WTC11 (cell line): ENCODE results near the gene CIRBP. TPM values are rescaled to one million over a fixed set of nuclear protein-coding genes. Genes with fewer than 3 reads are reported as not detected.

Experiments
- ATAC-seq: fragments of 200-7000 bp; cut with Tn5 transposase; 2 replicates; pipeline ENCODE4 v1.10.0; 2021; ENCODE audit warnings: mild to moderate bottlenecking, moderate library complexity
- CTCF ChIA-PET: fragments of 300-600 bp; sonication (Branson Sonifier 250); formaldehyde crosslinking; loops from one replicate; lab custom pipeline; 2021; ENCODE audit warnings: antibody characterized with exemption; lab: Charles Lee
- POLR2A ChIA-PET: fragments of 350-600 bp; sonication (Branson Sonifier 250); formaldehyde crosslinking; loops from one replicate; lab custom pipeline; 2021; ENCODE audit warnings: antibody characterized with exemption; lab: Charles Lee
- DNase-seq: peaks from one replicate; pipeline ENCODE4 v3.0.0; 2021; ENCODE audit warnings: low spot score
- H3K27ac Mint-ChIP-seq: 2 replicates; pipeline ENCODE4 v1.8.0; 2021; ENCODE audit warnings: mixed read lengths
- H3K27me3 Mint-ChIP-seq: 2 replicates; pipeline ENCODE4 v1.8.0; 2021; ENCODE audit warnings: low read depth, mild to moderate bottlenecking, moderate library complexity, mixed read lengths
- H3K36me3 Mint-ChIP-seq: 2 replicates; pipeline ENCODE4 v1.8.0; 2021; ENCODE audit warnings: mixed read lengths
- H3K4me1 Mint-ChIP-seq: 2 replicates; pipeline ENCODE4 v1.8.0; 2022; ENCODE audit warnings: mixed read lengths
- H3K4me3 Mint-ChIP-seq: 2 replicates; pipeline ENCODE4 v1.8.0; 2021; ENCODE audit warnings: mild to moderate bottlenecking, moderate library complexity, mixed read lengths
- H3K9me3 Mint-ChIP-seq: 2 replicates; pipeline ENCODE4 v1.8.0; 2021; ENCODE audit warnings: mixed read lengths
- ATF1 ChIP-seq: sonication (generic); formaldehyde crosslinking; IDR thresholded peaks from 2 replicates; pipeline ENCODE4 v1.8.1; 2023; ENCODE audit warnings: mild to moderate bottlenecking, moderate library complexity, missing genetic modification reagents
- CBFB ChIP-seq: sonication (generic); formaldehyde crosslinking; IDR thresholded peaks from 2 replicates; pipeline ENCODE4 v1.8.1; 2022; ENCODE audit warnings: mild to moderate bottlenecking, low read depth, missing genetic modification reagents
- ELF4 ChIP-seq: sonication (generic); formaldehyde crosslinking; IDR thresholded peaks from 2 replicates; pipeline ENCODE4 v1.8.1; 2022; ENCODE audit warnings: low read depth, mild to moderate bottlenecking, moderate library complexity, missing genetic modification reagents
- ESRRA ChIP-seq: sonication (generic); formaldehyde crosslinking; IDR thresholded peaks from 2 replicates; pipeline ENCODE4 v1.8.1; 2022; ENCODE audit warnings: mild to moderate bottlenecking, missing genetic modification reagents, borderline replicate concordance
- FOXJ3 ChIP-seq: sonication (generic); formaldehyde crosslinking; IDR thresholded peaks from 2 replicates; pipeline ENCODE4 v1.9.0; 2021; ENCODE audit warnings: missing genetic modification reagents, mild to moderate bottlenecking, borderline replicate concordance
- FOXP1 ChIP-seq: sonication (generic); formaldehyde crosslinking; IDR thresholded peaks from 2 replicates; pipeline ENCODE4 v1.8.0; 2022; ENCODE audit warnings: missing genetic modification reagents, mild to moderate bottlenecking, moderate library complexity, borderline replicate concordance
- GABPB1 ChIP-seq: sonication (generic); formaldehyde crosslinking; IDR thresholded peaks from 2 replicates; pipeline ENCODE4 v1.8.1; 2023; ENCODE audit warnings: mild to moderate bottlenecking, missing genetic modification reagents
- GRHL2 ChIP-seq: fragments of 250-450 bp; sonication (Bioruptor Pico); IDR thresholded peaks from 2 replicates; pipeline ENCODE4 v1.8.0; 2022; ENCODE audit warnings: mild to moderate bottlenecking, moderate library complexity; ENCODE audit not compliant: insufficient replicate concordance, severe bottlenecking
- GTF2I ChIP-seq: fragments of 250-450 bp; sonication (Bioruptor Pico); conservative IDR thresholded peaks from 2 replicates; pipeline ENCODE4 v1.4.0; 2021; ENCODE audit warnings: mild to moderate bottlenecking
- JUN ChIP-seq: sonication (generic); formaldehyde crosslinking; IDR thresholded peaks from 2 replicates; pipeline ENCODE4 v1.8.0; 2023; ENCODE audit warnings: mild to moderate bottlenecking, missing genetic modification reagents
- MYBL2 ChIP-seq: sonication (generic); formaldehyde crosslinking; IDR thresholded peaks from 2 replicates; pipeline ENCODE4 v1.8.1; 2023; ENCODE audit warnings: mild to moderate bottlenecking, moderate library complexity, missing genetic modification reagents
- NFATC4 ChIP-seq: fragments of 250-450 bp; sonication (Bioruptor Pico); IDR thresholded peaks from 2 replicates; pipeline ENCODE4 v1.9.0; 2021; ENCODE audit warnings: mild to moderate bottlenecking
- NR2C2 ChIP-seq: sonication (generic); formaldehyde crosslinking; IDR thresholded peaks from 2 replicates; pipeline ENCODE4 v1.8.0; 2022; ENCODE audit warnings: mild to moderate bottlenecking, missing genetic modification reagents
- NR3C1 ChIP-seq: sonication (generic); formaldehyde crosslinking; conservative IDR thresholded peaks from 2 replicates; pipeline ENCODE4 v1.8.1; 2023; ENCODE audit warnings: low read depth, mild to moderate bottlenecking, missing genetic modification reagents
- RELA ChIP-seq: sonication (generic); formaldehyde crosslinking; IDR thresholded peaks from 2 replicates; pipeline ENCODE4 v1.8.1; 2022; ENCODE audit warnings: missing genetic modification reagents, mild to moderate bottlenecking, borderline replicate concordance
- SP1 ChIP-seq: sonication (generic); formaldehyde crosslinking; conservative IDR thresholded peaks from 2 replicates; pipeline ENCODE4 v1.8.1; 2022; ENCODE audit warnings: missing genetic modification reagents
- TEAD1 ChIP-seq: sonication (generic); formaldehyde crosslinking; IDR thresholded peaks from 2 replicates; pipeline ENCODE4 v1.8.0; 2022; ENCODE audit warnings: mild to moderate bottlenecking, missing genetic modification reagents
- TEAD4 ChIP-seq: sonication (generic); formaldehyde crosslinking; IDR thresholded peaks from 2 replicates; pipeline ENCODE4 v1.8.0; 2022; ENCODE audit warnings: mild to moderate bottlenecking, missing genetic modification reagents
- ZNF121 ChIP-seq: sonication (generic); formaldehyde crosslinking; IDR thresholded peaks from 2 replicates; pipeline ENCODE4 v1.8.0; 2023; ENCODE audit warnings: missing genetic modification reagents
- ZNF232 ChIP-seq: sonication (generic); formaldehyde crosslinking; IDR thresholded peaks from 2 replicates; pipeline ENCODE4 v1.8.0; 2022; ENCODE audit warnings: mild to moderate bottlenecking, missing genetic modification reagents
- ZNF671 ChIP-seq: fragments of 250-450 bp; sonication (Bioruptor Pico); IDR thresholded peaks from 2 replicates; pipeline ENCODE4 v1.8.0; 2021; ENCODE audit warnings: mild to moderate bottlenecking
- total RNA-seq: library from RNA; stranded (reverse); gene quantifications from 3 replicates; pipeline ENCODE4 v1.2.3, GENCODE V29; 2021
- TF ChIP-seq, protein P1 (sequence below): sonication (generic); formaldehyde crosslinking; IDR thresholded peaks from 2 replicates; pipeline ENCODE4 v1.8.0; 2022; ENCODE audit warnings: mild to moderate bottlenecking, missing genetic modification reagents
- TF ChIP-seq, protein P2 (sequence below): sonication (generic); formaldehyde crosslinking; conservative IDR thresholded peaks from 2 replicates; pipeline ENCODE4 v1.8.1; 2022; ENCODE audit warnings: mild to moderate bottlenecking, missing genetic modification reagents
- TF ChIP-seq, protein P3 (sequence below): sonication (generic); formaldehyde crosslinking; IDR thresholded peaks from 2 replicates; pipeline ENCODE4 v1.8.1; 2023; ENCODE audit warnings: mild to moderate bottlenecking, missing genetic modification reagents
- TF ChIP-seq, protein P4 (sequence below): sonication (generic); formaldehyde crosslinking; IDR thresholded peaks from 2 replicates; pipeline ENCODE4 v1.8.1; 2022; ENCODE audit warnings: missing genetic modification reagents, borderline replicate concordance
- TF ChIP-seq, protein P5 (sequence below): sonication (generic); formaldehyde crosslinking; IDR thresholded peaks from 2 replicates; pipeline ENCODE4 v1.8.0; 2023; ENCODE audit warnings: mild to moderate bottlenecking, missing genetic modification reagents

CIRBP gene
- total RNA-seq, 1 experiment from 2014 or later: 298 TPM

DNA sequence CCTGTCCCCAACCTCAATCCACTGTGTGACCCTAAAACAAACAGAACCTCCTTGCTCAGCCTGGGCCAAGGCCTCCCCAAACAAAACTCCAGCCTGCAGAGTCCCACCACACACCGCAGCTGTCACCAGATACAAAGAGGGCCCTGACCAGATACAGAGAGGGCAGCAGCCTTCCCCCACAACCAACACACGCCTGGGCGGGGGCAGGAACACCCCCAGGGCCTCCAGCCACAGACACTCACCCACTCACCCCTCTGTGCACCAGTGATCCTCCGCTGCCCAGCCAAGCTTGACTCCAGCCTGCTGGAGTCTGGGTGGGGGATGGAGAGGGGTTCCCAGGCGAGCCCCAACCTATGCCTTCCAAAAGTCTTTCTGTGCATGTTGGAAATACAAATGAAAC is 5.9 kb upstream of the CIRBP start (continued):
- TF ChIP-seq, protein P1, sequence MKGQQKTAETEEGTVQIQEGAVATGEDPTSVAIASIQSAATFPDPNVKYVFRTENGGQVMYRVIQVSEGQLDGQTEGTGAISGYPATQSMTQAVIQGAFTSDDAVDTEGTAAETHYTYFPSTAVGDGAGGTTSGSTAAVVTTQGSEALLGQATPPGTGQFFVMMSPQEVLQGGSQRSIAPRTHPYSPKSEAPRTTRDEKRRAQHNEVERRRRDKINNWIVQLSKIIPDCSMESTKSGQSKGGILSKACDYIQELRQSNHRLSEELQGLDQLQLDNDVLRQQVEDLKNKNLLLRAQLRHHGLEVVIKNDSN (CRISPR knock-in tag): no peak
- no peak for TF ChIP-seq ZNF671 (CRISPR knock-in tag)
- no peak for TF ChIP-seq MYBL2 (CRISPR knock-in tag)
- no peak for TF ChIP-seq ATF1 (CRISPR knock-in tag)
- no peak for TF ChIP-seq GRHL2 (CRISPR knock-in tag)
- no peak for TF ChIP-seq SP1 (CRISPR knock-in tag)

DNA sequence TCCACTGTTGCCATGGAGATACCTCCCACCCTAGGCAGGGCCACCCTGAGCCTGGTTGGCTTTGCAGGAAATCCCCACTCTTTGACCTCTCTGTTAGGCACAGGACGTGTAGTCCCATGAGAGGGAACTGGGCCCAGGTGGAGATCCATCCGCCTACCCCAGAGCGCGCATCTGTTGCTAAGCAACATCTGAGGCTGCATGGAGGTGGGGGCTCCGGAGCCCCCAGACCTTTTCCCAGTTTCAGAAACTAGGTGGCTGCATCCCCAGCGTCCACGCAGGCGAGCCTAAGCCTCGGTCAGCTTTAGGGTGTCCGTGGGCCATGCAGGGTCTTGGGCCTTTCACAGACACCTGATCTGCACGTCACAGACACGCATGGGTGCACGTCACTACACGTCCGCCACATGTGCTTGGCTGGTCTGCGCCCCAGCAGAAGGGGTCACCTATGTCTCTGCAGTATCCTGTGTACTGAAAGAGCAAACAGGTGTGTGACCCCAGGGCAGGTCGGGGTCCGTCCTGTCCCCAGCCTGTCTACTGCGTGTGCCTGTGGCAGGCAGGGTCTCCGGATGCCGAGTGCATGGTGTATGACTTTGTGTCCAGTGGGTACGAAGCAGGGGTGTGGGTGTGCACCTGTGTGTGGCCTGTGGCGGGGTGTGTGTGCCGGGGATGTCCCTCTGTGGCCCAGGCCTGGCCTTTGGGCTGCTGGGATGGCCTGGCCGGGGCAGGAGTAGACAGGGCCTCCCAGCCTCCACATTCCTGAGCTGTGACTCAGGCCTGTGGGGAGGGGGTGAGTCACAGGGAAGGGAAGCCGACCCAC is 4.1 kb upstream of the CIRBP start:
- H3K27me3 Mint-ChIP-seq: peaks cover 7% of the 10 kb centered on the region
- H3K4me1 Mint-ChIP-seq: peaks cover 51% of the 10 kb centered on the region
- H3K36me3 Mint-ChIP-seq: peaks cover 3% of the 10 kb centered on the region
- CTCF ChIA-PET: interaction anchor here (1.4 to 15.6 kb wide), 7 partner anchors 15 to 226 kb away, joined by 5 to 648 read pairs (median 8); partner anchors contain the start of genes ATP5F1D and REEP6
- no peaks in the 10 kb centered on the region for H3K9me3 Mint-ChIP-seq
- H3K27ac Mint-ChIP-seq: peak overlapping the region; percentile 90
- DNase-seq (peak; percentile 77), ATAC-seq (no peak)
- POLR2A ChIA-PET: interaction anchor here (0.5 to 2.3 kb wide), 3 partner anchors 20 to 444 kb away, joined by 3 to 37 read pairs (median 3); no protein-coding TSS in a partner anchor
- TF ChIP-seq, protein P2, sequence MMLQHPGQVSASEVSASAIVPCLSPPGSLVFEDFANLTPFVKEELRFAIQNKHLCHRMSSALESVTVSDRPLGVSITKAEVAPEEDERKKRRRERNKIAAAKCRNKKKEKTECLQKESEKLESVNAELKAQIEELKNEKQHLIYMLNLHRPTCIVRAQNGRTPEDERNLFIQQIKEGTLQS: peak; percentile 88; the same call in 1 of the 2 replicates
- TF ChIP-seq ZNF121 (CRISPR knock-in tag): peak; percentile 97
- TF ChIP-seq NR2C2: no peak
- peak; percentile 81; the same call in 1 of the 2 replicates for TF ChIP-seq TEAD4 (CRISPR knock-in tag)
- TF ChIP-seq, protein P3, sequence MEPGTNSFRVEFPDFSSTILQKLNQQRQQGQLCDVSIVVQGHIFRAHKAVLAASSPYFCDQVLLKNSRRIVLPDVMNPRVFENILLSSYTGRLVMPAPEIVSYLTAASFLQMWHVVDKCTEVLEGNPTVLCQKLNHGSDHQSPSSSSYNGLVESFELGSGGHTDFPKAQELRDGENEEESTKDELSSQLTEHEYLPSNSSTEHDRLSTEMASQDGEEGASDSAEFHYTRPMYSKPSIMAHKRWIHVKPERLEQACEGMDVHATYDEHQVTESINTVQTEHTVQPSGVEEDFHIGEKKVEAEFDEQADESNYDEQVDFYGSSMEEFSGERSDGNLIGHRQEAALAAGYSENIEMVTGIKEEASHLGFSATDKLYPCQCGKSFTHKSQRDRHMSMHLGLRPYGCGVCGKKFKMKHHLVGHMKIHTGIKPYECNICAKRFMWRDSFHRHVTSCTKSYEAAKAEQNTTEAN (CRISPR knock-in tag): no peak
- 0 out of 2 replicates have a peak, but pooled peaks have one; percentile 42 for TF ChIP-seq GTF2I (CRISPR knock-in tag)
- TF ChIP-seq FOXJ3 (CRISPR knock-in tag): no peak
- TF ChIP-seq ATF1 (CRISPR knock-in tag): no peak
- TF ChIP-seq TEAD1 (CRISPR knock-in tag): peak; percentile 81; the same call in 1 of the 2 replicates
- peak; percentile 49; the same call in 1 of the 2 replicates for TF ChIP-seq GABPB1 (CRISPR knock-in tag)
- TF ChIP-seq JUN: peak; percentile 92; the same call in 1 of the 2 replicates
- TF ChIP-seq ELF4 (CRISPR knock-in tag): no peak
- peak overlapping the region; percentile 62 for H3K4me3 Mint-ChIP-seq

DNA sequence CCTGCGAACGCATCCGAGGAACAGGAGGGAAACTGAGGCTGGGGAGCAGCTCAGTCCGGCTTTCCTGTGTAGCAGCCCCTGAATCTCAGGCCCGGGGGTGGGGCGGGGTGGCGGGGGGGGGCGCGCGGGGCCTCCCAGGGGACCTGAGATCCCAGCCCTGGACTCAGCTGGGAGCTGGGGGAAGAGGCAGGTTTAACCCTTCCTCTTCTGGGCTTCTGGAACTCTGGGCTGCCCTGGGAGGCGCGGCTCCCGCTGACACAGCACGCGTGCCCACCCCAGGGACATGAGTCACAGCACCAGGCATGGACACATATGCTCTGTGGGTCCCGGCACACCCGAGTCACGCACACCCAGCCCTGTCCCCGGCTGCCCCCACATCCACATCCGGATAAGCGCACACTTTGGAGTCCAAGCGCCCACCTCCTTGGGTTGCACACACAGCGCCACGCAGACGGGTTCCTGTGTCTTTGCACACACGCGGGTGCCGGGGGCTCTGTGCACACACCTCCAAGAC is 3.5 kb upstream of the CIRBP start:
- peaks cover 7% of the 10 kb centered on the region for H3K27me3 Mint-ChIP-seq
- ATAC-seq (no peak), DNase-seq (no peak)
- H3K27ac Mint-ChIP-seq: peak overlapping the region; percentile 90; the same call in 1 of the 2 replicates
- peaks cover 10% of the 10 kb centered on the region for H3K36me3 Mint-ChIP-seq
- peaks cover 57% of the 10 kb centered on the region for H3K4me1 Mint-ChIP-seq
- H3K9me3 Mint-ChIP-seq: no peaks in the 10 kb centered on the region
- CTCF ChIA-PET: interaction anchor here (0.8 to 15.6 kb wide), 10 partner anchors 14 to 281 kb away, joined by 4 to 648 read pairs (median 8); partner anchors contain the start of genes ATP5F1D, REEP6 and WDR18
- POLR2A ChIA-PET: interaction anchor here (0.6 to 2.3 kb wide), 3 partner anchors 20 to 445 kb away, joined by 3 to 37 read pairs (median 4); no protein-coding TSS in a partner anchor
- H3K4me3 Mint-ChIP-seq: peak overlapping the region; percentile 67
- no peak for TF ChIP-seq NFATC4 (CRISPR knock-in tag)
- TF ChIP-seq ESRRA (CRISPR knock-in tag): no peak
- 0 out of 2 replicates have a peak, but pooled peaks have one; percentile 43 for TF ChIP-seq ATF1 (CRISPR knock-in tag)
- no peak for TF ChIP-seq NR3C1
- TF ChIP-seq, protein P4, sequence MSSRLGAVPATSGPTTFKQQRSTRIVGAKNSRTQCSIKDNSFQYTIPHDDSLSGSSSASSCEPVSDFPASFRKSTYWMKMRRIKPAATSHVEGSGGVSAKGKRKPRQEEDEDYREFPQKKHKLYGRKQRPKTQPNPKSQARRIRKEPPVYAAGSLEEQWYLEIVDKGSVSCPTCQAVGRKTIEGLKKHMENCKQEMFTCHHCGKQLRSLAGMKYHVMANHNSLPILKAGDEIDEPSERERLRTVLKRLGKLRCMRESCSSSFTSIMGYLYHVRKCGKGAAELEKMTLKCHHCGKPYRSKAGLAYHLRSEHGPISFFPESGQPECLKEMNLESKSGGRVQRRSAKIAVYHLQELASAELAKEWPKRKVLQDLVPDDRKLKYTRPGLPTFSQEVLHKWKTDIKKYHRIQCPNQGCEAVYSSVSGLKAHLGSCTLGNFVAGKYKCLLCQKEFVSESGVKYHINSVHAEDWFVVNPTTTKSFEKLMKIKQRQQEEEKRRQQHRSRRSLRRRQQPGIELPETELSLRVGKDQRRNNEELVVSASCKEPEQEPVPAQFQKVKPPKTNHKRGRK (CRISPR knock-in tag): no peak
- no peak for TF ChIP-seq NR2C2
- TF ChIP-seq ZNF232: no peak
- 0 out of 2 replicates have a peak, but pooled peaks have one; percentile 17 for TF ChIP-seq FOXP1 (CRISPR knock-in tag)
- no peak for TF ChIP-seq RELA (CRISPR knock-in tag)
- no peak for TF ChIP-seq ZNF121 (CRISPR knock-in tag)
- TF ChIP-seq SP1 (CRISPR knock-in tag): no peak
- TF ChIP-seq, protein P5, sequence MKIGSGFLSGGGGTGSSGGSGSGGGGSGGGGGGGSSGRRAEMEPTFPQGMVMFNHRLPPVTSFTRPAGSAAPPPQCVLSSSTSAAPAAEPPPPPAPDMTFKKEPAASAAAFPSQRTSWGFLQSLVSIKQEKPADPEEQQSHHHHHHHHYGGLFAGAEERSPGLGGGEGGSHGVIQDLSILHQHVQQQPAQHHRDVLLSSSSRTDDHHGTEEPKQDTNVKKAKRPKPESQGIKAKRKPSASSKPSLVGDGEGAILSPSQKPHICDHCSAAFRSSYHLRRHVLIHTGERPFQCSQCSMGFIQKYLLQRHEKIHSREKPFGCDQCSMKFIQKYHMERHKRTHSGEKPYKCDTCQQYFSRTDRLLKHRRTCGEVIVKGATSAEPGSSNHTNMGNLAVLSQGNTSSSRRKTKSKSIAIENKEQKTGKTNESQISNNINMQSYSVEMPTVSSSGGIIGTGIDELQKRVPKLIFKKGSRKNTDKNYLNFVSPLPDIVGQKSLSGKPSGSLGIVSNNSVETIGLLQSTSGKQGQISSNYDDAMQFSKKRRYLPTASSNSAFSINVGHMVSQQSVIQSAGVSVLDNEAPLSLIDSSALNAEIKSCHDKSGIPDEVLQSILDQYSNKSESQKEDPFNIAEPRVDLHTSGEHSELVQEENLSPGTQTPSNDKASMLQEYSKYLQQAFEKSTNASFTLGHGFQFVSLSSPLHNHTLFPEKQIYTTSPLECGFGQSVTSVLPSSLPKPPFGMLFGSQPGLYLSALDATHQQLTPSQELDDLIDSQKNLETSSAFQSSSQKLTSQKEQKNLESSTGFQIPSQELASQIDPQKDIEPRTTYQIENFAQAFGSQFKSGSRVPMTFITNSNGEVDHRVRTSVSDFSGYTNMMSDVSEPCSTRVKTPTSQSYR (CRISPR knock-in tag): 0 out of 2 replicates have a peak, but pooled peaks have one; percentile 15
- no peak for TF ChIP-seq CBFB (CRISPR knock-in tag)
